Measurements from ENCODE around the gene ARL15.
A peak's percentile ranks its signal among the peaks of the same experiment; 100 is the strongest.

The ARL15 gene

DNA sequence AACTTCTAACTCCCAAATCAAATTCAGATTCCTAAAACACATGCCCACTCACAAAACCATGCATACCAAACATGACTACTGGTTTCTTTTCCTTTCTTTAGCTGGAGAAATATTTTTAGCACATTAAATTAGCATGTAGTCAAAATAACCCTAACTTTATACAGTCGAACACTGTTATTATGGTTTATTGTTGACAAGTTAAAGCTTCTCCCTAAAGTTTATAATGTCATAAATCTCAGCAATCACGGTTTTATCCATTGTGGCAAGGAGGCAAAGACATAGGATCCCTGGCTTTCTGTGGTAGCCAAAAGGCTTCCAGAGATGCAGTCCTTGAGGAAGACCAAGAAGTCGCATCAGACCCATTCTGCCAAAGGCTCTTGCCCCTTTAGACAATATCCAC lies 27.5 kb downstream of the ARL15 start:
- no peak for DNase-seq (ENCODE audit: low spot score)

GRCh38 chr5:54281960-54282692 lies 28.2 kb downstream of the ARL15 start:
- DNase-seq (ENCODE audit: low spot score): no peak

- no peak for DNase-seq (ENCODE audit: low spot score)
These were observed 30.4 kb downstream of the ARL15 start for GRCh38 chr5:54279960-54280359.

DNA sequence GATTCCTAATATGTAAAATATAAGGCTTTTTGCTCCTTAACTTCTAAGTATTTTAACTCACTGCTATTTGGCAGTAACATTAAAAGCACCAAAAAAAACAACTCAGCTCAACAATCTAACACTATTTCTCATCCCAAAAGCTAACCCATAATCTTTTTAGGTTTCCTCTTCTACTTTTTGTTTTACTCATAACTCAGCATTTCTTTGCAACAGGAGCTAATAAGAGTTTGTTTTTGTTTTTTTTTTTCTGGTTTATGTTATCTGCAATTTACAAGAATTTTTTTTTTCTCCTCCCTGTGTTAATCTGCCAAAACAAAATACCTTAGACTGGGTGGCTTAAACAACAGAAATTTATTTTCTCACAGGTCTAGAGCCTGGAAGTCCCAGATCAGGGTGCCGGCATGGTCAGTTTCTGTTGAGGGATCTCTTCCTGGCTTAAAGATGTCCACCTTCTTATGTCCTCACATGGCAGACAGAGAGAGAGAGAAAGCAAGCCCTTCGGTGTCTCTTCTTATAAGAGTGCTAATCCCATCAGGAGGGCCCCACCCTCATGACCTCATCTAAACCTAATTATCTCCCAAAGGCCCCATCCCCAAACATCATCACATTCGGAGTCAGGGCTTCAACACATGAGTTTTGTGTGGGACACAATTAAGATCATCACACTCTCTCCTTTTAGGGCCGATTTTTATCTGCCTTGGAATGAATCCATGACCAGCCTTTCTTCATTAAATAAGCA lies 31.2 kb downstream of the ARL15 start:
- DNase-seq (ENCODE audit: low spot score): no peak

DNA sequence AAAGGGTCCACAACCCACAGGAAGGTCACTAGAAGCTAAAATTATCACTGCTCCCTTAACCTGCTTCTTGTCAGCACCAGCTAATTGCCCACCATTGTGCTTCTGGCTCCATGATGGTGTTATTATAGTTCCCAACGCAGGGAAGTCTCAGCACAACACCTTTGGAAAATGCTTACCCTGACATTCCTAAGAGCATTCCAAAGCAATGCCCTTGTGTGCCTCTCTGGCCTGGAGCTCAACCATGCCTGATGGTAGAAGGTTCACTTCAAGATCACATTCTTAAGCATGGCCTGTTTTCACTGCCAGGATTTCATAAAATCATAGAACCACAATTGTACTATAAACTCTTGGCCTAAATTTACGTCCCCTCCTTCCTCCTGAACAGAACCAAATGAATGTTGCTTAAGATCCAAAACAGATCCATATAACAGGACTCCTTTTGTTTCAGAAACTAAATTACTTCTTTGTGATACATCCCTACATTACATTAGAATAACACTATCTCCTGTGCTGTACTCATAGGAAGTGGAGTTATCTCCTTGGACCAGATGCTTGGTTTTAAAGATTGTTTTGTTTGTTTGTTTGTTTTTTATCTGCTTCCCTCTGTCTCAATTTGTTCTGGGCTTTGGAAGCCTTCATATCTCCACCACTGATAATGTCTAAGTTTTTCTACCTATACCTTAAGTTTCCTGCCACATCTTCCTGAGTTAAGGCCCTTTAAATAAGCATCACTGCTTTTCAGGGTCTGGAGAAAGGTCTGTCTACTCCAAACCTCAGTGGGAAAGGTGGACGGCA lies 32.1 kb downstream of the ARL15 start:
- no peak for DNase-seq (ENCODE audit: low spot score)

- no peak for DNase-seq (ENCODE audit: low spot score)
These were observed 34.3 kb downstream of the ARL15 start for GRCh38 chr5:54276048-54276447.

GRCh38 chr5:54275361-54275760 lies 35.0 kb downstream of the ARL15 start:
- DNase-seq (ENCODE audit: low spot score): no peak

GRCh38 chr5:54274944-54275343 lies 35.4 kb downstream of the ARL15 start:
- no peak for DNase-seq (ENCODE audit: low spot score)

DNA sequence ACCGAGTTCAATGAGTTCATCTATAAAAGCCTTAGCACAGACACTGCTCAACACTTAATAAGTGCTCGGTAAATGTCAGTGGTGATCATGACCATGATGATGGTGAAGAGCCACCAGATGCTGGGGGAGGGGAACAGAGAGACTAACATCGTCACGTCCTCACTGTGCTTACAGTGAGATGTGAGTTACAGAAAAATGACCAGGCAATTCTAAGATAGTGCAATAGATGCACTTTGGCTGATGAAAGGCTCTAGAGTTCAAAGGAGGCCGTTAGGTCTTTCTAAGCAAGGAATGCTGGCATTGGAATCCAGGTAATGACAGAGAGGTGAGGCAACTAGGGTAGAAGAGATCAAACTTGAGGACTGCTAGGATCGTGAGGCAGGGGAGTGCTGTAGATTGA lies 36.7 kb downstream of the ARL15 start:
- DNase-seq (ENCODE audit: low spot score): no peak

- no peak for DNase-seq (ENCODE audit: low spot score)
These were observed 37.6 kb downstream of the ARL15 start for GRCh38 chr5:54272746-54273145.

GRCh38 chr5:54270326-54270725 lies 40.0 kb downstream of the ARL15 start:
- DNase-seq (ENCODE audit: low spot score): no peak

DNA sequence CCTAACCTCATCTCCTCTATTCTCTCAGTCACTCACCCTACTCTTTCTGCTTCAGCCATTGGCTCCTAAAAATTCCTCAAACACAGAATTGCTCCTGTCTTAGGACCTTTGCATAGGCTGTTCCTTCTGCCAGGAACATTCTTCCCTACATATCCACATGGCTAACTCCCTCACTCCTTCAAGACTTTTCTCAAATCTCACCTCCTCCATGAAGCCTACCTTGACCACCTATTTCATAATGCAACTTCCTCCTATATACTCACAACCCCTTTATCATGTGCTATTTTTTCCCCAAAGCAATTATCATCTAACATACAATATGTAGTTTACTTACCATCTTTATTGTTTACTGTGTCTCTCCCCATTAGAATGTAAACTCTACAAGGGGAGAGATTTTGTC lies 45.8 kb downstream of the ARL15 start:
- no peak for DNase-seq (ENCODE audit: low spot score)

DNA sequence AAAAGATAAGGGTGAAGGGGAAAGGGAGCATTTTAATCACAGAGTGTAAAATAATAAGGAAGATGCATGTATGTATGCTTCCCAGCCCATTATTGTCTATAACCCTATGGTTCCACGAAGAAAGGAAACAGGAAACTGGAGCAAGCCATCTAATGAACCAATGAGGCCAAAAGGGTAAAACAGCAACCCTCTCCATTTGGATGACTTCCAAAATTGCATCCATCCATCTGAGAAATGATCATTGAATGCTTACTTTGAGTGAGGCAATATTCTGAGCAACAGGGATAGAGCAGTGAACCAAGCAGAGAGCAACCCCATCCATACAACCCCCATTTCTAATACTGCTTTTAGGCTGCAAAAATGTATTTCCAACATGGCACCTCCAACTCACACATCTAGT lies 46.9 kb downstream of the ARL15 start:
- no peak for DNase-seq (ENCODE audit: low spot score)

- no peak for DNase-seq (ENCODE audit: low spot score)
These were observed 48.8 kb downstream of the ARL15 start for GRCh38 chr5:54261596-54261995.

DNA sequence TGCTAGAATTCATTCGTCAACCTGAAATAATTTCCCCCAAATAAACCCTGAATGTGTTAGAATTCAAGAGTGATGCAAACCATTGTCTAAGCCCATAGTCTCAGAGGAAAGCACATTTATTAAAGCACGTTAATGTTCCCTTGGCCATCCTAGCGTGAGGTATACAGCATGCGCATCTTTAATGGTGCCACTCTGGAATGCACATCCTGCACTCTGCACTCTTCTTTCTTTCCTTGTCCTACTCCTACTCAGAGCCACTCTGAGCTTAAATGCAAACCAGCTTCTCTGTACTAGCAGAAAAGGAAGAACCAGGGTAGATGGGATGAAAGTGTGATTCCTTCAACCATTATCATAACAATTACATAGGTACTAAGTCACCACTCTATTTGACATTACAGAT lies 50.4 kb downstream of the ARL15 start:
- no peak for DNase-seq (ENCODE audit: low spot score)

DNA sequence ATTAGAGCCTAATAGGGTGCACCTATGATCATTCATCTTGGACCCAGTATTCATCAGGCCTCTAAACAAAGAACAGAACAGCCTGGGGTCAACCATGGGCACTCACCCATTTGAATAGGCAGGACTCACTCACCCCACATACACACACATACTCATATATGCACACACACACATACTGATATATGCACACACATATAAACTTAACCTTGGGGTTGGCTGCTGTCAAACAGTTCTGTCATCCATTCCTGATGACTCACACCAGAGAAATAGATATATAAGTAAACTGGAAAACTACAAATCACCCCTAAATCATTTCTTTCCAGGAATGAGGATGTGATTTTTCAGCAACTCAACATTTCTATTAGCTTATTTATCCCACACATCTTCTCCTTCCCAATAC lies 51.3 kb downstream of the ARL15 start:
- DNase-seq (ENCODE audit: low spot score): no peak

GRCh38 chr5:54257366-54258118 lies 52.8 kb downstream of the ARL15 start:
- DNase-seq (ENCODE audit: low spot score): no peak

DNA sequence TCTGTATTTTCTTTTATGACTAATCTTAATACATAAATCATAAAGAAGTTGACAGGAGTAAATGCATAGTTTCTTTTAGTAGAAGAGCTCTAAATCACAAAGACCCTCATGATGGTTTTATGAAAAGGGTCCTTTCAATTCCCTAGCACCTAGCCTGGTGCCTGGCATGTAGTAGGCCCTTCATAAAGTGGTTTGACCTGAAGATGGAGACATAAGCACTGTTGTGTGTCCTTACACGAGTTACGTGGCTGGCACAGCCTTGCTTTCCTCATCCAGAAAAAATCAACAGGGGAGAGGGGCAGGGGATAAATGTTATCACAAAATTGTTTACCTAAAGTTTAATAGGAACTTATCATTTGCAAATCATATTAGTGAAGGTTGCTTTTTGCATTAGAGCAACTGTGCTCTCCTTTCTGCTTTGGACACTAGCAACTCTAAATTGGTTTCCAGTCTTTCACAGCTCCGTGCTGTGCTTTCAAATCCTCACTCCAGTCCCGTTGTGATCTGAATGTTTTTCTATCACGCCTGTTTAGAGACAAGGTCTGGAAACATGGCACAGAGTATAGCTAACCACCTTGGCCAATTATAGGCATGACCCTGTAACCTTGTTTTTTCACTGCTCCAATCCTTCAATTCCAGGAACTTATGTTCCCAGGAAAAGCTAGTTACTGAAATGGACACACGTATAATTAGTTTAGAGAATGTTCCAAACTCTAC lies 55.7 kb downstream of the ARL15 start:
- no peak for DNase-seq (ENCODE audit: low spot score)

DNA sequence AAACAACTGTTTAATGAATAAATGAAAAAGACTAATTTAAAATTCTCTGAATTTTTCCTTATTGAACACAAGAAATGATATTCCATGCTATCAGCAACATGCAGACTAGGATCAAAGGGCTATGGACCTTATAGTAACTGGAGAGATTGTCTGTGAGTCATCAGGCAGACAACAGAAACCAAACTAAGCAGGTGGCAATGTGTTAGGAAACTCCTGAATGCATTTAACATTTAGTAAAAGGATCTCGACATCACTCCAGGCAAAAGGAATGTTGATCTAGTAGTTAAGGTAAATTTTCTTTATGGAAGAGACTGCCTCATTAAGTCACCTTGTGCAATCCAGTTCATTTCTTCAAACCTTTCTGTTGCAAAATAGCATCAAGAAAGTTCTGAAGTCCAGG lies 58.4 kb downstream of the ARL15 start:
- peak; percentile 17 for DNase-seq (ENCODE audit: low spot score)

DNA sequence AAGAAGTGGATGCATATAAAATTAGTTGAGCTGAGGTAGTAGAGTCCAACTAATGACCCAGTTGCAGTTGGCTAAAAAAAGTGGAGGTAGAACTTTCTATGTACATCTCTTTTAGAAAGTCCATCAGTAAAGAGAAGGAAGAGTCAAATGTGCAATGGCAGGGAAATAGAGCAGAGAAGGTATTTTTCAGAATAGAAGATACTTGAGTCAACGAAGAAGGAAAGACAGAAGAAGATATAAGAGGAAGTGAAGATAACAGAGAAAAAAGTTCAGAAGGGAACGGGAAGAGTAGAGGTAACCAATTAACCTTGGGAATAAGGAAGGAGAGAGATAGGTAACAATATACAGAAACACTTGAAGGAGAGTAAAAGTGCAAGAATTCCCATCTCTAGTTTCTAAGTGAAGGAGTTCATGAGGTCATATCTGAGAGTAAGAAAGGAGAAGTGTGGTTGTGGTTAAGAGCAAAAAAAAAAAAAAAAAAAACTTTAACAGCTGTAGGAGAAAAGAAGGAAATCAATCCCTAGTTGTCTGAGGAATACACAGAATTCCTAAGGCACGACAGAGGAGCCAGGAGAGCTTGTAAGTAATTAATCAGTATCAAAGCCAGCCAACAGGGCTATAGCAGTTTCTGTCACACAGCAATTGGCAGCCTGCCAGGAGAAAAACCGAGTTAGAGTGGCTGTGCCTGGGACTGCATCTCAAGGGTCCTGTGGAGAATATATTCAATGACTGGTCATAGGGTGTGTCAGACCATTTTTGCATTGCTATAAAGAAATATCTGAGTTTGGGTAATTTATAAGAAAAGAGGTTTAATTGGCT lies 61.0 kb downstream of the ARL15 start:
- no peak for DNase-seq (ENCODE audit: low spot score)

- DNase-seq (ENCODE audit: low spot score): no peak
These were observed 63.1 kb downstream of the ARL15 start for GRCh38 chr5:54247226-54247625.
